GM21515 (cell line): Measurements from ENCODE around the gene CENPH.
"Not testable (repeated sequence)": the region's sequence is repeated elsewhere in the genome, so short reads cannot be mapped to it uniquely, and the experiment has no call there.

Source experiments
- ATAC-seq: cut with Tn5 transposase; IDR thresholded peaks from one replicate; pipeline ENCODE4 v1.9.1; 2021; ENCODE audit not compliant: unreplicated experiment

CENPH gene

GRCh38 chr5:69245031-69245430 lies 55.6 kb downstream of the CENPH start:
- no peak for ATAC-seq

- no peak for ATAC-seq
Measured at GRCh38 chr5:69248019-69248418, 58.6 kb downstream of the CENPH start.

- ATAC-seq, result no peak
Measured at GRCh38 chr5:69250593-69250992, 61.2 kb downstream of the CENPH start.

- ATAC-seq, result no peak
Measured at GRCh38 chr5:69252437-69252836, 63.1 kb downstream of the CENPH start.

- not testable (repeated sequence) for ATAC-seq
Measured at GRCh38 chr5:69255940-69256339, 66.6 kb downstream of the CENPH start.

GRCh38 chr5:69257577-69257976 lies 68.2 kb downstream of the CENPH start:
- ATAC-seq, result no peak
